HepG2 (cell line): ENCODE measurements around the gene ATP5F1A. TPM values are rescaled to one million over a fixed set of nuclear protein-coding genes. Genes with fewer than 3 reads are reported as not detected.

Experiments used
- ATAC-seq: fragments of 200-7000 bp; cut with Tn5 transposase; 3 replicates; pipeline ENCODE4 v1.9.1; 2020; ENCODE audit warnings: mild to moderate bottlenecking, moderate library complexity
- BruUV-seq: library from RNA; stranded (reverse); fragments of 400-500 nt; replicated peaks from 2 replicates; lab custom pipeline; 2021; lab: Mats Ljungman, UMichigan
- CTCF ChIA-PET: fragments of 300-600 bp; formaldehyde crosslinking; extraction: SDS; loops from one replicate; lab custom pipeline; 2021; ENCODE audit warnings: low total read pairs, inconsistent platforms, low intra/inter-chr PET ratio; lab: Yijun Ruan, JAX
- POLR2A ChIA-PET: fragments of 350-600 bp; sonication (Branson Sonifier 250); formaldehyde crosslinking; loops from one replicate; lab custom pipeline; 2020; ENCODE audit warnings: antibody characterized with exemption, inconsistent platforms; lab: Yijun Ruan, JAX
- DNase-seq: peaks from one replicate; pipeline ENCODE4 v3.0.0-alpha.2; 2015; ENCODE audit warnings: low spot score
- FAIRE-seq: peaks from 3 replicates; lab custom pipeline; 2011; peaks lifted over from hg19 to GRCh38; lab: Jason Lieb, UNC
- H2AFZ ChIP-seq: one replicate; pipeline ENCODE4 v1.6.1; 2011; ENCODE audit warnings: low read length, inconsistent platforms
- H3K27ac ChIP-seq: fragments of 300-600 bp; 3 replicates; pipeline ENCODE4 v1.8.0; 2011; ENCODE audit warnings: mixed run types, mild to moderate bottlenecking, mixed read lengths, low read length, inconsistent platforms; ENCODE audit not compliant: insufficient read depth; ENCODE audit errors: extremely low read length
- H3K27me3 ChIP-seq, 2 experiments: fragments of 200-600 bp in 1 of 2; 2 replicates in 1 of 2; 3 replicates in 1 of 2; pipeline versions ENCODE4 v1.6.0 to v1.8.0; 2011; ENCODE audit warnings: low read length in 2 of 2, mild to moderate bottlenecking in 2 of 2, moderate library complexity in 2 of 2, inconsistent platforms in 1 of 2; ENCODE audit not compliant: insufficient read depth in 2 of 2, control insufficient read depth in 1 of 2
- H3K36me3 ChIP-seq, 2 experiments: fragments of 200-600 bp in 1 of 2; replicated peaks in 1 of 2; 2 replicates in 1 of 2; 3 replicates in 1 of 2; pipeline versions ENCODE4 v1.5.1 to v1.8.0; 2011; ENCODE audit warnings: low read length in 2 of 2, inconsistent platforms in 1 of 2; ENCODE audit not compliant: insufficient read depth in 2 of 2, control insufficient read depth in 1 of 2
- H3K4me1 ChIP-seq: 2 replicates; pipeline ENCODE4 v1.5.1; 2012; ENCODE audit warnings: low read length, inconsistent platforms; ENCODE audit not compliant: insufficient read depth
- H3K4me2 ChIP-seq: 2 replicates; pipeline ENCODE4 v1.6.0; 2011; ENCODE audit warnings: low read depth, low read length, inconsistent platforms
- H3K4me3 ChIP-seq, 3 experiments: fragments of 200-600 bp in 1 of 3; sonication (generic), shearing (Covaris generic) in 1 of 3; replicated peaks in 1 of 3; 2 replicates each; pipeline ENCODE4 v1.5.1; 2011 to 2016; ENCODE audit warnings: low read length in 3 of 3, inconsistent platforms in 2 of 3, low read depth in 2 of 3, mild to moderate bottlenecking in 2 of 3, control low read depth in 1 of 3, mixed read lengths in 1 of 3; ENCODE audit not compliant: insufficient read depth in 1 of 3
- H3K79me2 ChIP-seq: one replicate; pipeline ENCODE4 v1.6.1; 2011; ENCODE audit warnings: low read length, inconsistent platforms; ENCODE audit not compliant: insufficient read depth
- H3K9ac ChIP-seq: 2 replicates; pipeline ENCODE4 v1.6.0; 2011; ENCODE audit warnings: mild to moderate bottlenecking, low read depth, low read length, inconsistent platforms; ENCODE audit not compliant: insufficient read depth
- H3K9me3 ChIP-seq: 2 replicates; pipeline ENCODE4 v1.5.1; 2012; ENCODE audit warnings: mild to moderate bottlenecking, low read length
- H4K20me1 ChIP-seq: 2 replicates; pipeline ENCODE4 v1.6.0; 2011; ENCODE audit warnings: inconsistent platforms, mild to moderate bottlenecking, low read length, moderate library complexity; ENCODE audit not compliant: insufficient read depth
- BRF2 ChIP-seq: sonication (generic); formaldehyde crosslinking; IDR thresholded peaks from 2 replicates; pipeline ENCODE4 v1.8.1; 2022; ENCODE audit warnings: mild to moderate bottlenecking, missing genetic modification reagents
- E2F5 ChIP-seq: sonication (generic); formaldehyde crosslinking; conservative IDR thresholded peaks from 2 replicates; pipeline ENCODE4 v1.4.0; 2020; ENCODE audit warnings: missing genetic modification reagents
- IKZF1 ChIP-seq: fragments of 450-650 bp; IDR thresholded peaks from 2 replicates; pipeline ENCODE4 v1.7.1; 2016
- JUNB ChIP-seq: sonication (generic); formaldehyde crosslinking; IDR thresholded peaks from 2 replicates; pipeline ENCODE4 v1.8.0; 2022; ENCODE audit warnings: missing genetic modification reagents, mild to moderate bottlenecking, borderline replicate concordance
- MAFK ChIP-seq, 2 experiments: IDR thresholded peaks in 1 of 2; conservative IDR thresholded peaks in 1 of 2; 2 replicates each; pipeline ENCODE4 v1.6.1; 2011; ENCODE audit warnings: improper control_type of control experiment in 2 of 2, low read length in 2 of 2
- MEIS2 ChIP-seq: sonication (generic); formaldehyde crosslinking; IDR thresholded peaks from 2 replicates; pipeline ENCODE4 v1.9.0; 2021; ENCODE audit warnings: mild to moderate bottlenecking, missing genetic modification reagents
- NFYC ChIP-seq: IDR thresholded peaks from 2 replicates; pipeline ENCODE4 v1.6.1; 2016; ENCODE audit warnings: missing genetic modification reagents, missing compliant biosample characterization
- SRF ChIP-seq: IDR thresholded peaks from 2 replicates; pipeline ENCODE4 v1.6.1; 2011; ENCODE audit warnings: mild to moderate bottlenecking, low read depth, low read length, moderate library complexity
- TBL1XR1 ChIP-seq: fragments of 150-350 bp; IDR thresholded peaks from 2 replicates; pipeline ENCODE4 v1.6.1; 2014; ENCODE audit warnings: borderline replicate concordance, low read length; ENCODE audit not compliant: partially characterized antibody
- ZNF253 ChIP-seq: sonication (generic); formaldehyde crosslinking; IDR thresholded peaks from 2 replicates; pipeline ENCODE4 v1.8.0; 2022; ENCODE audit warnings: mild to moderate bottlenecking, missing genetic modification reagents, borderline replicate concordance
- ZNF337 ChIP-seq: sonication (generic); formaldehyde crosslinking; IDR thresholded peaks from 2 replicates; pipeline ENCODE4 v1.5.1; 2020; ENCODE audit warnings: missing genetic modification reagents, low read depth, mild to moderate bottlenecking, borderline replicate concordance
- ZNF451 ChIP-seq: sonication (generic); formaldehyde crosslinking; IDR thresholded peaks from 2 replicates; pipeline ENCODE4 v1.5.0; 2020; ENCODE audit warnings: mild to moderate bottlenecking, missing genetic modification reagents
- ZNF468 ChIP-seq: sonication (generic); formaldehyde crosslinking; IDR thresholded peaks from 2 replicates; pipeline ENCODE4 v1.8.0; 2022; ENCODE audit warnings: mild to moderate bottlenecking, moderate library complexity, missing genetic modification reagents
- ZNF605 ChIP-seq: sonication (generic); formaldehyde crosslinking; IDR thresholded peaks from 2 replicates; pipeline ENCODE4 v1.8.0; 2022; ENCODE audit warnings: mild to moderate bottlenecking, missing genetic modification reagents
- ZNF619 ChIP-seq: sonication (generic); formaldehyde crosslinking; IDR thresholded peaks from 2 replicates; pipeline ENCODE4 v1.4.0; 2020; ENCODE audit warnings: mild to moderate bottlenecking, missing genetic modification reagents
- ZNF672 ChIP-seq: sonication (generic); formaldehyde crosslinking; IDR thresholded peaks from 2 replicates; pipeline ENCODE4 v1.8.1; 2022; ENCODE audit warnings: missing genetic modification reagents
- ZNF746 ChIP-seq: sonication (generic); formaldehyde crosslinking; IDR thresholded peaks from 2 replicates; pipeline ENCODE4 v1.8.0; 2022; ENCODE audit warnings: mild to moderate bottlenecking, missing genetic modification reagents
- ZNF790 ChIP-seq: sonication (generic); formaldehyde crosslinking; IDR thresholded peaks from 2 replicates; pipeline ENCODE4 v1.8.0; 2022; ENCODE audit warnings: missing genetic modification reagents, mild to moderate bottlenecking, borderline replicate concordance
- WGBS: methylation state at CpG from one replicate; pipeline ENCODE4 v1.1.6; 2017; ENCODE audit warnings: low lambda C conversion rate; 5-methylcytosine and 5-hydroxymethylcytosine counted together
- in situ Hi-C: cut with HindIII; loops from 2 replicates; pipeline ENCODE4 v1.10.0; 2017; ENCODE audit warnings: low pct_unique_long_range_greater_than_20kb; ENCODE audit not compliant: extremely low pct_ligation_motif_present
- intact Hi-C: fragments of 100-400 bp; cut with micrococcal nuclease; formaldehyde crosslinking; loops from one replicate; pipeline ENCODE4 v1.10.0; 2022; ENCODE audit not compliant: unreplicated experiment
- polyA plus RNA-seq, 8 experiments: library from polyadenylated mRNA; depleted of rRNA in 3 of 8; stranded (reverse) in 7 of 8; unstranded in 1 of 8; fragments of >200 nt; fragmentation: Illumina TruSeq in 4 of 8; extraction: Trizol in 4 of 8; gene quantifications; 2 replicates each; pipeline versions ENCODE4 v1.2.1 to v1.2.3, GENCODE V29; 2011 to 2016; ENCODE audit warnings: low read depth in 4 of 8, missing spikeins in 1 of 8, mixed read lengths in 1 of 8; ENCODE audit not compliant: insufficient read depth in 1 of 8
- total RNA-seq, 5 experiments: library from RNA; depleted of rRNA; stranded (reverse); fragments of >200 nt; fragmentation: Illumina TruSeq; extraction: Trizol; gene quantifications; 2 replicates each; pipeline ENCODE4 v1.2.3, GENCODE V29; 2016; ENCODE audit warnings: low read depth in 1 of 5

ATP5F1A gene
- total and polyA plus RNA-seq, 2 of the 13 experiments (the other 11 are each of a cell fraction or from before 2014, with no cell fraction given) = 459 to 922 TPM

GRCh38 chr18:46110406-46110805 lies 12.3 kb upstream of the ATP5F1A start:
- Histone ChIP-seq H4K20me1 (no peaks in the 10 kb centered on the region), H3K9me3 (no peaks in the 10 kb centered on the region), H2AFZ (no peak overlapping the region), H3K36me3 (no peaks in the 10 kb centered on the region; a peak in 1 of 5 replicates), H3K27me3 (no peaks in the 10 kb centered on the region), H3K4me2 (no peak overlapping the region), H3K27ac (no peak overlapping the region), H3K79me2 (peaks cover 3% of the 10 kb centered on the region), H3K4me1 (no peaks in the 10 kb centered on the region), H3K9ac (no peak overlapping the region), H3K4me3 (no peak overlapping the region)
- no TSS peak for BruUV-seq
- in situ Hi-C loops (no loop called here), intact Hi-C loops (no loop called here)
- POLR2A ChIA-PET = no interaction called here
- ATAC-seq = no peak
- CTCF ChIA-PET = no interaction called here
- FAIRE-seq = no peak
- TF ChIP-seq E2F5 = no peak
- TF ChIP-seq ZNF790 (CRISPR knock-in tag) = no peak
- TF ChIP-seq TBL1XR1 = no peak
- no peak for TF ChIP-seq ZNF468 (CRISPR knock-in tag)
- no peak for DNase-seq
- WGBS = 96% methylated on average over 3 of the region's 3 CpGs

- whole genome bisulfite sequencing = 93% methylated on average over 5 of the region's 5 CpGs
- no peak for FAIRE-seq
Observed at GRCh38 chr18:46109386-46109785, 11.3 kb upstream of the ATP5F1A start.

More at GRCh38 chr18:46109386-46109785, 11.3 kb upstream of the ATP5F1A start:
- H3K9ac ChIP-seq = no peak overlapping the region
- no peaks in the 10 kb centered on the region for H3K27me3 ChIP-seq
- H3K4me2 ChIP-seq = no peak overlapping the region
- no peaks in the 10 kb centered on the region for H3K9me3 ChIP-seq
- no peak for ATAC-seq
- TF ChIP-seq ZNF253 (CRISPR knock-in tag) (no peak), ZNF451 (CRISPR knock-in tag) (no peak), ZNF337 (CRISPR knock-in tag) (no peak), ZNF746 (CRISPR knock-in tag) (no peak), JUNB (CRISPR knock-in tag) (no peak), MAFK (conservative IDR thresholded peaks at IDR 0.05 in 1 of 2, IDR thresholded peaks at IDR 0.05 in 1 of 2; ENCODE audit: low read length in 2 of 2) (no peak), ZNF605 (CRISPR knock-in tag) (no peak), MEIS2 (CRISPR knock-in tag) (no peak), ZNF672 (no peak), SRF (no peak), IKZF1 (no peak), NFYC (no peak), BRF2 (CRISPR knock-in tag) (no peak), ZNF619 (no peak)
- TF ChIP-seq, all 625 proteins: peak for 0
- in situ Hi-C loops = no loop called here
- ChIA-PET POLR2A (no interaction called here), CTCF (no interaction called here)
- Histone ChIP-seq H3K4me3 (no peak overlapping the region), H3K27ac (no peak overlapping the region), H2AFZ (no peak overlapping the region), H3K36me3 (no peaks in the 10 kb centered on the region; a peak in 1 of 5 replicates), H3K4me1 (no peaks in the 10 kb centered on the region), H3K79me2 (peaks cover 9% of the 10 kb centered on the region), H4K20me1 (no peaks in the 10 kb centered on the region)
- intact Hi-C loops = no loop called here
- no TSS peak for BruUV-seq
- DNase-seq = no peak
